ENCODE measurements around the gene ZNF384. TPM values are rescaled to one million over a fixed set of nuclear protein-coding genes. Genes with fewer than 3 reads are reported as not detected.

Gene ZNF384
- total and polyA plus RNA-seq, 10 of the 15 experiments (the other 5 are each of a cell fraction or from before 2014, with no cell fraction given): 0.46 to 81.5 (median 30.5) TPM

GRCh38 chr12:6723607-6724408, 34.6 kb upstream of the ZNF384 start, which contains the start of gene COPS7A (continued):
- TF ChIP-seq E2F4 (IDR thresholded peaks at IDR 0.05; ENCODE audit: low read depth, low read length) (peak; percentile 48; the same call in 1 of the 2 replicates), ZNF592 (IDR thresholded peaks at IDR 0.05) (0 out of 2 replicates have a peak, but pooled peaks have one; percentile 33), MEF2A (IDR thresholded peaks at IDR 0.05; ENCODE audit: insufficient read depth, low read depth, low read length) (0 out of 2 replicates have a peak, but pooled peaks have one; percentile 52), PAX5 (IDR thresholded peaks at IDR 0.05; ENCODE audit: borderline replicate concordance, low read depth, low read length) (peak; percentile 21; the same call in 1 of the 2 replicates), NRF1 (conservative IDR thresholded peaks at IDR 0.05; ENCODE audit: low read depth, low read length) (peak; percentile 9; the same call in 1 of the 2 replicates), NKRF (conservative IDR thresholded peaks at IDR 0.05) (no peak; the same call in 1 of the 2 replicates), NR2C2 (IDR thresholded peaks at IDR 0.05; ENCODE audit: borderline replicate concordance, control insufficient read depth, insufficient read length, low read depth) (no peak), SUPT20H (IDR thresholded peaks at IDR 0.05; ENCODE audit: borderline replicate concordance, control insufficient read depth, low read depth, low read length) (no peak), ESRRA (IDR thresholded peaks at IDR 0.05; ENCODE audit: low read length) (peak; percentile 46; the same call in 1 of the 2 replicates), LARP7 (IDR thresholded peaks at IDR 0.05) (no peak), BCL11A (IDR thresholded peaks at IDR 0.05; ENCODE audit: low read depth, low read length) (no peak), MLLT1 (IDR thresholded peaks at IDR 0.05) (peak; percentile 70; the same call in 1 of the 2 replicates), CBFB (IDR thresholded peaks at IDR 0.05; ENCODE audit: low read depth) (peak; percentile 84; the same call in 1 of the 2 replicates), REST (IDR thresholded peaks at IDR 0.05; ENCODE audit: low read depth, low read length) (no peak)
